RWPE2 (cell line): ENCODE measurements around the gene SLC13A2.

Experiments
- ATAC-seq: fragments of 200-7000 bp; cut with Tn5 transposase; 3 replicates; pipeline ENCODE4 v1.9.1; 2021; ENCODE audit warnings: low read depth
- DNase-seq: peaks from one replicate; pipeline ENCODE4 v3.0.0-alpha.2; 2020; ENCODE audit warnings: low spot score
- H3K27ac ChIP-seq: fragments of 450-650 bp; 2 replicates; pipeline ENCODE4 v1.5.1; 2017; ENCODE audit warnings: mild to moderate bottlenecking; ENCODE audit not compliant: poor library complexity, severe bottlenecking
- H3K27me3 ChIP-seq: fragments of 250-450 bp; sonication (Bioruptor Pico); 2 replicates; pipeline ENCODE4 v1.5.1; 2021; ENCODE audit warnings: mild to moderate bottlenecking, moderate library complexity; ENCODE audit not compliant: insufficient read depth, poor library complexity, severe bottlenecking
- H3K36me3 ChIP-seq: fragments of 250-450 bp; sonication (Bioruptor Pico); 2 replicates; pipeline ENCODE4 v1.5.1; 2020; ENCODE audit warnings: low read depth, mild to moderate bottlenecking, moderate library complexity
- H3K4me1 ChIP-seq: fragments of 250-450 bp; sonication (Bioruptor Pico); 2 replicates; pipeline ENCODE4 v1.5.1; 2021; ENCODE audit warnings: mild to moderate bottlenecking, moderate library complexity; ENCODE audit not compliant: insufficient read depth, poor library complexity, severe bottlenecking
- H3K4me3 ChIP-seq: fragments of 250-450 bp; sonication (Bioruptor Pico); 2 replicates; pipeline ENCODE4 v1.5.1; 2021; ENCODE audit warnings: mild to moderate bottlenecking, moderate library complexity; ENCODE audit not compliant: severe bottlenecking
- H3K9me3 ChIP-seq: fragments of 250-450 bp; sonication (Bioruptor Pico); 2 replicates; pipeline ENCODE4 v1.5.1; 2021; ENCODE audit warnings: mild to moderate bottlenecking, moderate library complexity; ENCODE audit not compliant: severe bottlenecking
- CTCF ChIP-seq: fragments of 450-650 bp; IDR thresholded peaks from one replicate; pipeline ENCODE4 v1.5.1; 2017; ENCODE audit warnings: mild to moderate bottlenecking, moderate library complexity; ENCODE audit not compliant: poor library complexity, severe bottlenecking

Gene SLC13A2

GRCh38 chr17:28532050-28532960 lies 58.9 kb downstream of the SLC13A2 start:
- DNase-seq (no peak), ATAC-seq (no peak)
- H3K4me1 ChIP-seq = peaks cover 9% of the 10 kb centered on the region
- no peak for TF ChIP-seq CTCF
- no peaks in the 10 kb centered on the region for H3K36me3 ChIP-seq
- H3K9me3 ChIP-seq = no peaks in the 10 kb centered on the region
- no peak overlapping the region for H3K4me3 ChIP-seq
- H3K27ac ChIP-seq = no peak overlapping the region
- no peaks in the 10 kb centered on the region for H3K27me3 ChIP-seq

DNA sequence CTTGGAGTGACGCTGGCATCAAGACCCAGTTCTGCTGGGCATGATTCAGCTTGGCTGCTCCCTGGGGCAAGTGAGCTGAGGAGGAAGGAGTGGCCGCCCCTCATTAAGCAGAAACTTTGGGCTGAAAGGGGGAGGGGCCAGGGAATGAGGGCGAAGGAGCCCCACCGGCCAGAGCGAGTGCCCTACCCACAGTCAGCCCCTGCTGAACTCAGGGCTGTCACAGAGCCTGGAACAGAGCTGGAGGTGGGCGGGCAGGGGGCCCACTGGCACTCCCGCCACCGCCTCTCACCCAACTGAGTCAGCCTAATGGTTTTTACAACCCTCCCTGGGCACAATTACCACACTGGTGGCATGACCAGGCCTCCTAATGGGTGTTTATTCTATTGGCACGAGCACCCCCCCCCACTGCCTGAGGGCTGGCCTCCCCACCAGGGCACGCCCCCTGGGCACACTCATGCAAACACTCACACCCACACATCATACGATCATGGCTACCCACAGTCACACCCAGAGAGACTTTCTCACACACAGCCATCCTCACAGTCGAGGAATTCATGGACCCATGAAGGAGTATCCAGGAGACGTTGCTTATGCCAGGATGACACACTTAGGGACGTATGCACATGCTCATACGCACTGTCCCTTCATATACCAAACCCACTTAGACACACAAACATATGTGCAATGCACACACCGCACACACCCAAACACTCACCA lies 59.8 kb downstream of the SLC13A2 start:
- Histone ChIP-seq H3K36me3 (no peaks in the 10 kb centered on the region), H3K4me3 (no peak overlapping the region), H3K9me3 (no peaks in the 10 kb centered on the region), H3K27me3 (no peaks in the 10 kb centered on the region), H3K27ac (no peak overlapping the region), H3K4me1 (peaks cover 9% of the 10 kb centered on the region)
- ATAC-seq = peak; percentile 56
- TF ChIP-seq CTCF = no peak
- no peak for DNase-seq

GRCh38 chr17:28534740-28535375 lies 61.4 kb downstream of the SLC13A2 start:
- H3K9me3 ChIP-seq = no peaks in the 10 kb centered on the region
- H3K27ac ChIP-seq = no peak overlapping the region
- H3K4me1 ChIP-seq = peaks cover 9% of the 10 kb centered on the region
- no peak for DNase-seq
- H3K36me3 ChIP-seq = no peaks in the 10 kb centered on the region
- H3K4me3 ChIP-seq = no peak overlapping the region
- ATAC-seq = no peak
- no peaks in the 10 kb centered on the region for H3K27me3 ChIP-seq
- TF ChIP-seq CTCF = no peak

- no peak for DNase-seq
- Histone ChIP-seq H3K4me3 (no peak overlapping the region), H3K27ac (no peak overlapping the region), H3K4me1 (peaks cover 9% of the 10 kb centered on the region), H3K36me3 (no peaks in the 10 kb centered on the region), H3K9me3 (no peaks in the 10 kb centered on the region), H3K27me3 (no peaks in the 10 kb centered on the region)
- TF ChIP-seq CTCF = no peak
- ATAC-seq = no peak
These were observed 63.2 kb downstream of the SLC13A2 start for GRCh38 chr17:28536532-28537218.
